Measurements from ENCODE around the gene RGS9. TPM values are rescaled to one million over a fixed set of nuclear protein-coding genes. Genes with fewer than 3 reads are reported as not detected.
A peak's percentile ranks its signal among the peaks of the same experiment; 100 is the strongest.
"Not testable (repeated sequence)": the region's sequence is repeated elsewhere in the genome, so short reads cannot be mapped to it uniquely, and the experiment has no call there.

RGS9 gene
- polyA plus RNA-seq (2013, experiment 1 of 2; ENCODE audit: insufficient read length): 3.0 TPM
- polyA plus RNA-seq (2013, experiment 2 of 2; ENCODE audit: insufficient read length): 2.2 TPM

GRCh38 chr17:65137021-65137939 is at the start of gene RGS9:
RGS9 (plus strand) TSS chr17:65137370; CDS start chr17:65137541, 171 bp downstream.
- DNase-seq: peak; percentile 66

- no peak for DNase-seq
These were observed 48.4 kb upstream of the RGS9 start for GRCh38 chr17:65088621-65089360.

- no peak for DNase-seq
These were observed 44.9 kb upstream of the RGS9 start for GRCh38 chr17:65092262-65092661.

GRCh38 chr17:65092721-65093356 is 44.3 kb upstream of the RGS9 start:
- not testable (repeated sequence) for DNase-seq

- no peak for DNase-seq
These were observed 43.2 kb upstream of the RGS9 start for GRCh38 chr17:65093930-65094329.

- DNase-seq: no peak
These were observed 41.7 kb upstream of the RGS9 start for GRCh38 chr17:65095465-65095864.

GRCh38 chr17:65096382-65096781 is 40.8 kb upstream of the RGS9 start:
- not testable (repeated sequence) for DNase-seq

GRCh38 chr17:65097110-65097509 is 40.1 kb upstream of the RGS9 start:
- DNase-seq: no peak

GRCh38 chr17:65099475-65099874 is 37.7 kb upstream of the RGS9 start:
- no peak for DNase-seq

GRCh38 chr17:65099941-65100315 is 37.2 kb upstream of the RGS9 start:
- peak; percentile 89 for DNase-seq

- DNase-seq: peak; percentile 67
These were observed 36.6 kb upstream of the RGS9 start for GRCh38 chr17:65100316-65101140.

- DNase-seq: no peak
These were observed 35.8 kb upstream of the RGS9 start for GRCh38 chr17:65101371-65101770.

GRCh38 chr17:65102235-65102634 is 34.9 kb upstream of the RGS9 start:
- no peak for DNase-seq

- DNase-seq: no peak
These were observed 34.4 kb upstream of the RGS9 start for GRCh38 chr17:65102788-65103187.

- no peak for DNase-seq
These were observed 33.7 kb upstream of the RGS9 start for GRCh38 chr17:65103431-65103830.

- DNase-seq: peak; percentile 31
These were observed 33.3 kb upstream of the RGS9 start for GRCh38 chr17:65103896-65104295.

- DNase-seq: no peak
These were observed 32.6 kb upstream of the RGS9 start for GRCh38 chr17:65104541-65104940.

GRCh38 chr17:65104973-65105372 is 32.2 kb upstream of the RGS9 start:
- no peak for DNase-seq

- no peak for DNase-seq
These were observed 29.0 kb upstream of the RGS9 start for GRCh38 chr17:65108152-65108551.

- no peak for DNase-seq
These were observed 27.6 kb upstream of the RGS9 start for GRCh38 chr17:65109543-65109942.

- no peak for DNase-seq
These were observed 27.0 kb upstream of the RGS9 start for GRCh38 chr17:65109990-65110680.

All from fibroblast of skin of scalp (primary cell).